AG09319 (cell line): ENCODE measurements around the gene SYNGR4.

Experiments used
- DNase-seq: peaks from one replicate; pipeline ENCODE4 v3.0.0-alpha.2; 2010; ENCODE audit warnings: low read depth; ENCODE audit errors: extremely low read depth
- TF ChIP-seq, protein P1 (sequence below): IDR thresholded peaks from 2 replicates; pipeline ENCODE4 v1.5.1; 2011; ENCODE audit warnings: low read depth, mild to moderate bottlenecking, inconsistent platforms, low read length, moderate library complexity

The SYNGR4 gene

DNA sequence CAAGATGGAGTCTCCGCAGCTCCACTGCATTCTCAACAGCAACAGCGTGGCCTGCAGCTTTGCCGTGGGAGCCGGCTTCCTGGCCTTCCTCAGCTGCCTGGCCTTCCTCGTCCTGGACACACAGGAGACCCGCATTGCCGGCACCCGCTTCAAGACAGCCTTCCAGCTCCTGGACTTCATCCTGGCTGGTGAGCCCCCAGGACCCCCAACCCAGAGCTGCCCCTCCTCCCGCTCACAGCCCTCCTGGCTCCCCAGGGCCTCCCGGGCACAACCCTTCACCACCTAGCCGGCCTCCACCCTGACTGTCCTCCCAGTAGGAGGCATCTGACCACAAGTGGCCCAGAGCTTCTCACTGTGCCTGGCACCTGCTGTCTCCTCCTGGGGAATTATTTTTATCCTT, 9.4 kb downstream of the SYNGR4 start:
- DNase-seq, result no peak
- TF ChIP-seq, protein P1, sequence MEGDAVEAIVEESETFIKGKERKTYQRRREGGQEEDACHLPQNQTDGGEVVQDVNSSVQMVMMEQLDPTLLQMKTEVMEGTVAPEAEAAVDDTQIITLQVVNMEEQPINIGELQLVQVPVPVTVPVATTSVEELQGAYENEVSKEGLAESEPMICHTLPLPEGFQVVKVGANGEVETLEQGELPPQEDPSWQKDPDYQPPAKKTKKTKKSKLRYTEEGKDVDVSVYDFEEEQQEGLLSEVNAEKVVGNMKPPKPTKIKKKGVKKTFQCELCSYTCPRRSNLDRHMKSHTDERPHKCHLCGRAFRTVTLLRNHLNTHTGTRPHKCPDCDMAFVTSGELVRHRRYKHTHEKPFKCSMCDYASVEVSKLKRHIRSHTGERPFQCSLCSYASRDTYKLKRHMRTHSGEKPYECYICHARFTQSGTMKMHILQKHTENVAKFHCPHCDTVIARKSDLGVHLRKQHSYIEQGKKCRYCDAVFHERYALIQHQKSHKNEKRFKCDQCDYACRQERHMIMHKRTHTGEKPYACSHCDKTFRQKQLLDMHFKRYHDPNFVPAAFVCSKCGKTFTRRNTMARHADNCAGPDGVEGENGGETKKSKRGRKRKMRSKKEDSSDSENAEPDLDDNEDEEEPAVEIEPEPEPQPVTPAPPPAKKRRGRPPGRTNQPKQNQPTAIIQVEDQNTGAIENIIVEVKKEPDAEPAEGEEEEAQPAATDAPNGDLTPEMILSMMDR, result no peak

DNA sequence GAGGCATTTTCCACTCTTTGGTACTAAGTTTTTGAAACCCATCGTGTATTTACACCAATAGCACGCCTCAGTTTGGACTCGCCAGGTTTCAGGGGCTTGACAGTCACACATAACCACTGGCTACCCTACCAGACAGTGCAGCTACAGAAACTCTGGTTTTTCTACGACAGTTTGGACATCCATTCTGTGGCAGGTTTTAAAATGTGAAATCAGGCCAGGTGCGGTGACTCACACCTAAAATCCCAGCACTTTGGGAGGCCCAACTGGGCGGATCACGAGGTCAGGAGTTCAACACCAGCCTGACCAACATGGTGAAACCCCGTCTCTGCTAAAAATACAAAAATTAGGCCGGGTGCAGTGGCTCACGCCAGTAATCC, 14.0 kb downstream of the SYNGR4 start:
- DNase-seq, result no peak
- TF ChIP-seq, protein P1, result no peak

DNA sequence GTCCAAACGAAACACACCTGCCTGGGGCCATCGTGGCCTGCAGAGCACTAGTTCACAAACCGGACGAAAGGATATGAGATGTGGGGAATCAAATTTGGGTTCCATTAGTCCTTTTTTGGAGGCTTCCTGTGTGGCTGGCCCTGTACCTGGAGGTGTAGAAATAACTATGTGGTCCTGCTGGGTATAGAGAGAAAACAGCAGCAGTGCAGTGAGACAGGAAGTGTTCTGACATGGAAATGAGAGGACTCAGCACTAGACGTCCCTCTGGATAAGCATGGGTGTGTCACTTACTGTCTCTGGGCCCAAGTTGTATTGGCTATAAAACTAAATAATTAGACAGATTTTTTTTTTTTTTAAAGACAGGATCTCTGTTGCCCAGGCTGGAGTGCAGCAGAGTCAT, 14.9 kb downstream of the SYNGR4 start:
- TF ChIP-seq, protein P1, result no peak
- DNase-seq, result no peak

DNA sequence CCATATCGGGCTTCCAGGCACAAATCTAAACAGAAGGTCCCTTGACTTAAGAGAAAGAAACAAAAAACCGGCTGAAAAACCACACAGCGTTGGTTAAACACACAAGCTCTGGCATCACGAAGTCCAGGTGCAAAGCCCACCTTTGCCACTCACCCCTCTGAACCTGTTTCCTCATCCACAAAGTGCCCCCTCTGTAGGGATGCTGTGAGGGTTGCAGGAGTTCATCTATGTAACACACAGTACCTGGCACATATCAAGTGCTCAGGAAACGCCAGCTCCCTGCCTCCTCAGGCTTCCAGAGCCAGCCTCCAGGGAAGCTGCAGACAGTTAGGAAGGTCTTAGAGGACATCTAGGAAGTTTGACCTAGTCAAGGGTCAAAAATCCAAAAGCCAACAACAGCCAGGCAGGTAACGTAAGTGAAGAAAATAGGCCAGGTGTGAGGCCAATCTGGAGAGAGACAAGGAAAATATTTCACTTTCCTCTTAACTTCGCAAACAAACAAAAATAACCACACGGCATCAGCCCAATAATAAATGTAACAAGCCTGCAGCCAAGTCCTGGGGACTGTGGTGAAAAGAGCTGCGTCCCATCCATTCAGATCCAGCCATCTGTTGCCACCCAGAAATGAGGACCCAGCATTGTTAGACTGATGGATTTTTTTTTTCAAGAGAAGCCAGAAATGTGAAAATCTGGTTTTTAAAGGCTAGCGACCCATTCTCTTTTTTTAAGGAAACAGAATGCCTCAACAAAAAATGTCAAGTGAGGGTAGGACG, 17.2 kb downstream of the SYNGR4 start:
- DNase-seq, result no peak
- TF ChIP-seq, protein P1, result no peak

DNA sequence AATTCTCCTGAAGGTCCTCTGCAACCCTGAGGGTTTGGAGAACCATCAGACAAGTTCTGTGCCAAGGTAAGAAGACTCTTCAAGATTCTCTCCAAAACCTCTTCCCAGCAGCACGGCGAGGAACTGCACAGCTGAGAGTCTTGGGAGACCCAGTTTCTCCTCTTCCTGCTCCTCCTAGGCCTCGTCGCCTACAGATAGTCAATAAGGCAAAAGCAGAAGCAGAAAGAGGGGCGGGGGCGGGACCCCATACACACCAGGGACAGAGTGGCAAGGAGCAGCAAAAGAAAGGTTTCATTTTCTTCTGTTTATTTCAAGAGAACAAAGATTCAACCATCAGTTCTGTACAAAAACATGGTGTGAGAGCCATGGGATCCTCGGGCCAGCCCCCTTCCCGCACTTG, 18.1 kb downstream of the SYNGR4 start:
- DNase-seq, result no peak
- TF ChIP-seq, protein P1, result no peak

DNA sequence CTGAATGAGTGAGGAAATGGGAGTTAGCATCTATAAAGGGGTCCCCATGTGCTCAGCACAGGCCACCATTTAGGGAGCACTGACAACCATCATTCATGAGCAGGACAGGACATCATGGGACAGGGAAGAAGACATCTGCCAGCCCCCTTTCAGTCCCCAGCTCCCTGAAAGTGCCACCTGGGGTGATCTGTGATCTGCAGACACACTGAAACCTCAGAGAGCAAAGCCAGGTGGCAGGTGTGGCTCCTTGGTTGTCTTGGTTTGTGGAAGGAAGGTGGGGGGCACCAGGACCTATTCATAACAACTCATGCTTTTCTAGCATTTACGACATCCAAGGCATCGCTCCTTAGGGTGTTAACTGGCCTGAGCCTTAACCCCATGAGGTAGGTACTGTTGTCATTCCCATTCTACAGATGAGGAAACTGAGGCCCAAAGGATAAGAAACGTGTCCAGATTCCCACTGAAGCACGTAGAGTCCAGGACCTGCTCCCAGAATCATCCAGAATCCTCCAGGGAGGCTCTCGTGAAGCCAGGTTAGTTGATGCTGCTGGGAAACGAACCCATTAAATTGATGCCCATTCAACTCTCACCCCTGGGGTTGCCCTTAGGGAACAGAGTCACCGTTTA, 21.4 kb downstream of the SYNGR4 start:
- DNase-seq, result no peak
- TF ChIP-seq, protein P1, result no peak

DNA sequence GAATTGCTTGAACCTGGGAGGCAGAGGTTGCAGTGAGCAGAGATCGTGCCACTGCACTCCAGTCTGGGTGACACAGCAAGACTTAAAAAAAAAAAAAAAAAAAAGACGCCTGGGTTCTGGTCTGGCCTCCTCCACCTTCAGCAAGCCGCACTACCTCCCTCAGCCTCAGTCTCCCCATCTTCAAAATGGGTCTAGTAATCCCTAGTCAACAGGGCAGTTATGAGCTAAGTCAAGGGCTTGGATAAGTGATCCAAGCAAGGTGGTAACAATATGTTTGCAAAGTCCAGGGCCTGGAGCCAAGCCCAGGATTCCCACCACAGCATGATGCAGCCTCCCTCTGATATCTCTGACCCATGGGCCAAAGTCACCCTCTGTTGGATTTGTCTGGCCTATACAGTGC, 22.8 kb downstream of the SYNGR4 start:
- TF ChIP-seq, protein P1, result no peak
- DNase-seq, result no peak
